Measurements from ENCODE around the gene LCOR.

Gene LCOR

GRCh38 chr10:96987842-96988175, 155.7 kb downstream of the LCOR start:
- no peak for DNase-seq (ENCODE audit: low read depth)

- no peak for DNase-seq (ENCODE audit: low read depth)
Observed at GRCh38 chr10:96988426-96988825, 156.3 kb downstream of the LCOR start.

GRCh38 chr10:96991313-96991841, 159.3 kb downstream of the LCOR start:
- DNase-seq (ENCODE audit: low read depth) = peak; percentile 74

- no peak for DNase-seq (ENCODE audit: low read depth)
Observed at GRCh38 chr10:96992721-96993120, 160.6 kb downstream of the LCOR start.

- DNase-seq (ENCODE audit: low read depth) = no peak
Observed at GRCh38 chr10:96995851-96996250, 163.8 kb downstream of the LCOR start.

GRCh38 chr10:96996275-96996965, 164.3 kb downstream of the LCOR start:
- no peak for DNase-seq (ENCODE audit: low read depth)

- peak; percentile 93 for DNase-seq (ENCODE audit: low read depth)
Observed at GRCh38 chr10:96998329-96998888, 166.3 kb downstream of the LCOR start.

- no peak for DNase-seq (ENCODE audit: low read depth)
Observed at GRCh38 chr10:96999337-96999736, 167.2 kb downstream of the LCOR start.

- no peak for DNase-seq (ENCODE audit: low read depth)
Observed at GRCh38 chr10:96999987-97000386, 167.9 kb downstream of the LCOR start.

- DNase-seq (ENCODE audit: low read depth) = no peak
Observed at GRCh38 chr10:97000487-97001182, 168.5 kb downstream of the LCOR start.

GRCh38 chr10:97001183-97001991, 169.3 kb downstream of the LCOR start:
- DNase-seq (ENCODE audit: low read depth) = no peak

GRCh38 chr10:97002670-97003069, 170.6 kb downstream of the LCOR start:
- no peak for DNase-seq (ENCODE audit: low read depth)

GRCh38 chr10:97003151-97003803, 171.2 kb downstream of the LCOR start:
- DNase-seq (ENCODE audit: low read depth) = no peak

- no peak for DNase-seq (ENCODE audit: low read depth)
Observed at GRCh38 chr10:97003804-97004201, 171.7 kb downstream of the LCOR start.

GRCh38 chr10:97004591-97004990, 172.5 kb downstream of the LCOR start:
- no peak for DNase-seq (ENCODE audit: low read depth)

GRCh38 chr10:97005349-97005748, 173.3 kb downstream of the LCOR start:
- DNase-seq (ENCODE audit: low read depth) = no peak

- no peak for DNase-seq (ENCODE audit: low read depth)
Observed at GRCh38 chr10:97006364-97006763, 174.3 kb downstream of the LCOR start.

GRCh38 chr10:97007417-97007816, 175.3 kb downstream of the LCOR start:
- DNase-seq (ENCODE audit: low read depth) = no peak

GRCh38 chr10:97010695-97011206, 178.7 kb downstream of the LCOR start:
- no peak for DNase-seq (ENCODE audit: low read depth)

GRCh38 chr10:97011397-97011796, 179.3 kb downstream of the LCOR start:
- DNase-seq (ENCODE audit: low read depth) = no peak

GRCh38 chr10:97012470-97012869, 180.4 kb downstream of the LCOR start:
- no peak for DNase-seq (ENCODE audit: low read depth)

- DNase-seq (ENCODE audit: low read depth) = no peak
Observed at GRCh38 chr10:97013568-97013967, 181.5 kb downstream of the LCOR start.
